HG02943 (cell line): Measurements from ENCODE around the gene RYR3.

ENCODE experiments used
- ATAC-seq: cut with Tn5 transposase; IDR thresholded peaks from one replicate; pipeline ENCODE4 v1.9.1; 2021; ENCODE audit warnings: mild to moderate bottlenecking, low read depth, moderate library complexity; ENCODE audit not compliant: unreplicated experiment

The RYR3 gene

GRCh38 chr15:33494306-33494705 lies 183.5 kb downstream of the RYR3 start:
- ATAC-seq = no peak

GRCh38 chr15:33500432-33501195 lies 189.8 kb downstream of the RYR3 start:
- no peak for ATAC-seq

- ATAC-seq = no peak
Measured at GRCh38 chr15:33503681-33504080, 192.9 kb downstream of the RYR3 start.

- ATAC-seq = no peak
Measured at GRCh38 chr15:33506781-33507296, 196.1 kb downstream of the RYR3 start.

- no peak for ATAC-seq
Measured at GRCh38 chr15:33508703-33509102, 197.9 kb downstream of the RYR3 start.

- ATAC-seq = no peak
Measured at GRCh38 chr15:33515121-33515520, 204.4 kb downstream of the RYR3 start.

- no peak for ATAC-seq
Measured at GRCh38 chr15:33516563-33516962, 205.8 kb downstream of the RYR3 start.

- no peak for ATAC-seq
Measured at GRCh38 chr15:33517944-33518343, 207.2 kb downstream of the RYR3 start.

GRCh38 chr15:33518421-33518820 lies 207.7 kb downstream of the RYR3 start:
- ATAC-seq = no peak

- no peak for ATAC-seq
Measured at GRCh38 chr15:33524274-33524673, 213.5 kb downstream of the RYR3 start.

- ATAC-seq = no peak
Measured at GRCh38 chr15:33526532-33526931, 215.8 kb downstream of the RYR3 start.

GRCh38 chr15:33533197-33533596 lies 222.4 kb downstream of the RYR3 start:
- no peak for ATAC-seq

- no peak for ATAC-seq
Measured at GRCh38 chr15:33534642-33535041, 223.9 kb downstream of the RYR3 start.

GRCh38 chr15:33535135-33535534 lies 224.4 kb downstream of the RYR3 start:
- no peak for ATAC-seq

GRCh38 chr15:33539825-33540573 lies 229.2 kb downstream of the RYR3 start:
- ATAC-seq = no peak

GRCh38 chr15:33543957-33544356 lies 233.2 kb downstream of the RYR3 start:
- ATAC-seq = no peak

- no peak for ATAC-seq
Measured at GRCh38 chr15:33545866-33546265, 235.1 kb downstream of the RYR3 start.

GRCh38 chr15:33547876-33548275 lies 237.1 kb downstream of the RYR3 start:
- ATAC-seq = no peak

- ATAC-seq = no peak
Measured at GRCh38 chr15:33551860-33552259, 241.1 kb downstream of the RYR3 start.

GRCh38 chr15:33553157-33553556 lies 242.4 kb downstream of the RYR3 start:
- ATAC-seq = no peak

GRCh38 chr15:33559207-33559890 lies 248.6 kb downstream of the RYR3 start:
- no peak for ATAC-seq
